Measurements from ENCODE around the gene C11orf54.

- TF ChIP-seq POLR2A (IDR thresholded peaks at IDR 0.05), result no peak
- no peak for TF ChIP-seq CTCF (IDR thresholded peaks at IDR 0.05)
Observed at GRCh38 chr11:93761910-93762309, 20.4 kb downstream of the C11orf54 start.

Measured in esophagus squamous epithelium (tissue), 4 donors.